ENCODE data around the gene TXNDC5. TPM values are rescaled to one million over a fixed set of nuclear protein-coding genes. Genes with fewer than 3 reads are reported as not detected.

TXNDC5 gene
- total and polyA plus RNA-seq, 4 experiments from 2014 or later: 18.1 to 45.7 (median 24.4) TPM

GRCh38 chr6:7891078-7891872, 19.3 kb downstream of the TXNDC5 start:
- peaks cover 50% of the 10 kb centered on the region for H3K36me3 ChIP-seq (ENCODE audit: insufficient read depth, low read length)
- no peaks in the 10 kb centered on the region for H3K9me3 ChIP-seq (ENCODE audit: control insufficient read depth in 1 of 2, low read length in 2 of 2)
- DNase-seq: no peak
- H3K4me1 Mint-ChIP-seq: peaks cover 0 to 2% (median under 1%) of the 10 kb centered on the region in 4 donors
- no peak overlapping the region for H3K27ac ChIP-seq (ENCODE audit: low read depth, low read length)
- POLR2A ChIA-PET (ENCODE audit: partially characterized antibody): no interaction called here
- no peak overlapping the region for H3K4me3 ChIP-seq (ENCODE audit: low read length in 2 of 2)
- intact Hi-C loops (cut with micrococcal nuclease): no loop called here
- no peaks in the 10 kb centered on the region for H3K27me3 ChIP-seq (ENCODE audit: insufficient read depth, low read length)
- no peaks in the 10 kb centered on the region for H3K9me3 Mint-ChIP-seq
- CTCF ChIA-PET (ENCODE audit: partially characterized antibody): no interaction called here
- peaks cover 52 to 87% of the 10 kb centered on the region in 2 donors for H3K36me3 Mint-ChIP-seq
- no peak overlapping the region for H3K27ac Mint-ChIP-seq
- no peaks in the 10 kb centered on the region for H3K4me1 ChIP-seq (ENCODE audit: insufficient read depth, low read length)
- H3K27me3 Mint-ChIP-seq: no peaks in the 10 kb centered on the region
- no peak overlapping the region for H3K4me3 Mint-ChIP-seq

GRCh38 chr6:7888587-7889357, 21.8 kb downstream of the TXNDC5 start:
- H3K36me3 ChIP-seq (ENCODE audit: insufficient read depth, low read length): peaks cover 53% of the 10 kb centered on the region
- CTCF ChIA-PET (ENCODE audit: partially characterized antibody): no interaction called here
- H3K36me3 Mint-ChIP-seq: peaks cover 65 to 89% of the 10 kb centered on the region in 2 donors

GRCh38 chr6:7887278-7887991, 23.2 kb downstream of the TXNDC5 start:
- Histone ChIP-seq H3K4me3 (ENCODE audit: low read length in 2 of 2) (no peak overlapping the region), H3K27ac (ENCODE audit: low read depth, low read length) (no peak overlapping the region), H3K36me3 (ENCODE audit: insufficient read depth, low read length) (peaks cover 62% of the 10 kb centered on the region), H3K27me3 (ENCODE audit: insufficient read depth, low read length) (no peaks in the 10 kb centered on the region), H3K4me1 (ENCODE audit: insufficient read depth, low read length) (no peaks in the 10 kb centered on the region), H3K9me3 (ENCODE audit: control insufficient read depth in 1 of 2, low read length in 2 of 2) (no peaks in the 10 kb centered on the region)
- H3K9me3 Mint-ChIP-seq: no peaks in the 10 kb centered on the region
- intact Hi-C loops (cut with micrococcal nuclease): no loop called here
- POLR2A ChIA-PET (ENCODE audit: partially characterized antibody): no interaction called here
- no peak overlapping the region for H3K27ac Mint-ChIP-seq
- CTCF ChIA-PET (ENCODE audit: partially characterized antibody): no interaction called here
- H3K36me3 Mint-ChIP-seq: peaks cover 71 to 93% of the 10 kb centered on the region in 2 donors
- no peaks in the 10 kb centered on the region for H3K27me3 Mint-ChIP-seq
- no peaks in the 10 kb centered on the region for H3K4me1 Mint-ChIP-seq
- no peak overlapping the region for H3K4me3 Mint-ChIP-seq
- no peak for DNase-seq

More at GRCh38 chr6:7888587-7889357, 21.8 kb downstream of the TXNDC5 start:
- H3K27me3 ChIP-seq (ENCODE audit: insufficient read depth, low read length): no peaks in the 10 kb centered on the region
- no peaks in the 10 kb centered on the region for H3K4me1 ChIP-seq (ENCODE audit: insufficient read depth, low read length)
- H3K27ac Mint-ChIP-seq: no peak overlapping the region
- H3K4me3 ChIP-seq (ENCODE audit: low read length in 2 of 2): no peak overlapping the region
- POLR2A ChIA-PET (ENCODE audit: partially characterized antibody): no interaction called here
- H3K27me3 Mint-ChIP-seq: no peaks in the 10 kb centered on the region
- H3K4me1 Mint-ChIP-seq: peaks cover 0 to 2% (median under 1%) of the 10 kb centered on the region in 4 donors
- no peak overlapping the region for H3K27ac ChIP-seq (ENCODE audit: low read depth, low read length)
- no peaks in the 10 kb centered on the region for H3K9me3 ChIP-seq (ENCODE audit: control insufficient read depth in 1 of 2, low read length in 2 of 2)
- H3K9me3 Mint-ChIP-seq: no peaks in the 10 kb centered on the region
- no peak for DNase-seq
- intact Hi-C loops (cut with micrococcal nuclease): no loop called here
- H3K4me3 Mint-ChIP-seq: no peak overlapping the region

GRCh38 chr6:7886132-7886531, 24.5 kb downstream of the TXNDC5 start:
- Histone ChIP-seq H3K4me1 (ENCODE audit: insufficient read depth, low read length) (no peaks in the 10 kb centered on the region), H3K27me3 (ENCODE audit: insufficient read depth, low read length) (no peaks in the 10 kb centered on the region), H3K36me3 (ENCODE audit: insufficient read depth, low read length) (peaks cover 72% of the 10 kb centered on the region), H3K27ac (ENCODE audit: low read depth, low read length) (no peak overlapping the region), H3K4me3 (ENCODE audit: low read length in 2 of 2) (no peak overlapping the region), H3K9me3 (ENCODE audit: control insufficient read depth in 1 of 2, low read length in 2 of 2) (no peaks in the 10 kb centered on the region)
- Mint-ChIP-seq H3K4me1 (no peaks in the 10 kb centered on the region), H3K27me3 (no peaks in the 10 kb centered on the region), H3K9me3 (no peaks in the 10 kb centered on the region), H3K36me3 (peaks cover 74 to 90% of the 10 kb centered on the region in 2 donors), H3K27ac (no peak overlapping the region), H3K4me3 (no peak overlapping the region)
- ChIA-PET CTCF (ENCODE audit: partially characterized antibody) (no interaction called here), POLR2A (ENCODE audit: partially characterized antibody) (no interaction called here)
- no peak for DNase-seq
- intact Hi-C loops (cut with micrococcal nuclease): no loop called here

- CTCF ChIA-PET (ENCODE audit: partially characterized antibody): no interaction called here
- Mint-ChIP-seq H3K4me1 (no peaks in the 10 kb centered on the region), H3K9me3 (no peaks in the 10 kb centered on the region), H3K27ac (no peak overlapping the region), H3K27me3 (no peaks in the 10 kb centered on the region), H3K36me3 (peaks cover 72 to 77% of the 10 kb centered on the region in 2 donors), H3K4me3 (no peak overlapping the region)
- POLR2A ChIA-PET (ENCODE audit: partially characterized antibody): no interaction called here
- no peak for DNase-seq
- H3K36me3 ChIP-seq (ENCODE audit: insufficient read depth, low read length): peaks cover 60% of the 10 kb centered on the region
- H3K4me1 ChIP-seq (ENCODE audit: insufficient read depth, low read length): no peaks in the 10 kb centered on the region
- no peaks in the 10 kb centered on the region for H3K27me3 ChIP-seq (ENCODE audit: insufficient read depth, low read length)
- H3K27ac ChIP-seq (ENCODE audit: low read depth, low read length): no peak overlapping the region
- no peaks in the 10 kb centered on the region for H3K9me3 ChIP-seq (ENCODE audit: control insufficient read depth in 1 of 2, low read length in 2 of 2)
- intact Hi-C loops (cut with micrococcal nuclease): no loop called here
- no peak overlapping the region for H3K4me3 ChIP-seq (ENCODE audit: low read length in 2 of 2)
Observed at GRCh38 chr6:7883381-7883780, 27.2 kb downstream of the TXNDC5 start.

GRCh38 chr6:7882505-7883257, 27.9 kb downstream of the TXNDC5 start:
- no peaks in the 10 kb centered on the region for H3K9me3 Mint-ChIP-seq
- H3K27ac ChIP-seq (ENCODE audit: low read depth, low read length): no peak overlapping the region
- no peak overlapping the region for H3K4me3 ChIP-seq (ENCODE audit: low read length in 2 of 2)
- ChIA-PET POLR2A (ENCODE audit: partially characterized antibody) (no interaction called here), CTCF (ENCODE audit: partially characterized antibody) (no interaction called here)
- no peak for DNase-seq
- H3K4me1 ChIP-seq (ENCODE audit: insufficient read depth, low read length): no peaks in the 10 kb centered on the region
- H3K27ac Mint-ChIP-seq: no peak overlapping the region
- peaks cover 66 to 70% of the 10 kb centered on the region in 2 donors for H3K36me3 Mint-ChIP-seq
- H3K27me3 Mint-ChIP-seq: no peaks in the 10 kb centered on the region
- no peak overlapping the region for H3K4me3 Mint-ChIP-seq
- peaks cover 57% of the 10 kb centered on the region for H3K36me3 ChIP-seq (ENCODE audit: insufficient read depth, low read length)
- H3K9me3 ChIP-seq (ENCODE audit: control insufficient read depth in 1 of 2, low read length in 2 of 2): no peaks in the 10 kb centered on the region
- no peaks in the 10 kb centered on the region for H3K27me3 ChIP-seq (ENCODE audit: insufficient read depth, low read length)
- no peaks in the 10 kb centered on the region for H3K4me1 Mint-ChIP-seq
- intact Hi-C loops (cut with micrococcal nuclease): no loop called here
